ENCODE measurements around the gene SPTLC2.

- TF ChIP-seq CTCF (conservative IDR thresholded peaks at IDR 0.05; ENCODE audit: low read length) (no peak), EZH2phosphoT487 (IDR thresholded peaks at IDR 0.05; ENCODE audit: borderline replicate concordance) (no peak)
Measured at GRCh38 chr14:77491056-77491455, 125.4 kb downstream of the SPTLC2 start.
